GM18867 (cell line): ENCODE results near the gene OR56A4.
"Not testable (repeated sequence)": the region's sequence is repeated elsewhere in the genome, so short reads cannot be mapped to it uniquely, and the experiment has no call there.

ENCODE experiments used
- ATAC-seq: cut with Tn5 transposase; IDR thresholded peaks from one replicate; pipeline ENCODE4 v1.9.1; 2021; ENCODE audit warnings: mild to moderate bottlenecking, moderate library complexity; ENCODE audit not compliant: unreplicated experiment

The OR56A4 gene

DNA sequence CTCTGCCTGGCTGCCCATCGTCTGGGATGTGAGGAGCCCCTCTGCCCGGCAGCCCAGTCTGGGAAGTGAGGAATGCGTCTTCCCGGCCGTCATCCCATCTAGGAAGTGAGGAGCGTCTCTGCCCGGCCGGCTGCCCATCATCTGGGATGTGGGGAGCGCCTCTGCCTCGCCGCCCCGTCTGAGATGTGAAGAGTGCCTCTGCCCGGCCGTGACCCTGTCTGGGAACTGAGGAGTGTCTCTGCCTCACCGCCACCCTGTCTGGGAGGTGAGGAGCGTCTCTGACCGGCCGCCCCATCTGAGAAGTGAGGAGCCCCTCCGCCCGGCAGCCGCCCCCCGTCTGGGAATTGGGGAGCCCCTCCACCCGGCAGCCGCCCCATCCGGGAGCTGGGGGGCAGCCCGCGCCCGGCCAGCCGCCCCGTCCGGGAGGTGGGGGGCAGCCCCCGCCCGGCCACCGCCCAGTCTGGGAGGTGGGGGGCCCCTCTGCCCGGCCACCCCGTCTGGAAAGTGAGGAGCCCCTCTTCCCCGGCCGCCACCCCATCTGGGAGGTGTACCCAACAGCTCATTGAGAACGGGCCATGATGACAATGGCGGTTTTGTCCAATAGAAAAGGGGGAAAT, 45.9 kb downstream of the OR56A4 start:
- ATAC-seq = not testable (repeated sequence)

DNA sequence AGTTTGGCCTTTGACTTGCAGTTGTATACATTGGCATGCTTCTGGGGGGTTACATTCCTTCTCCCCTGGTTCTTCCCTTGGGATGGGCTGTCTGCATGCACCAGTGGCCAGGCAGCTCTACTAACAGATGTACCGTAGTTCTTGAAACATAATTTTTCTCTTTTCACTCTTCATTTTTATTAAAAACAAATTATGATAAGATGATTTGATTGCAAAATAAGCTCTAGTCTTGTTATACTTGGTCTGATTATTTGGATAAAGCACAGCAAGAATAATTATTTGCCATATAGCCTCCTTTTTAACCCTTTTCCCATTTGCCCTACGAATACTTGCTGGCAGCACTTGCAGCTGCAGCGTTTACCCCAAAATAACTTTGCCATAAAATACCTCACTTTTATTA, 51.2 kb downstream of the OR56A4 start:
- no peak for ATAC-seq
